HS-5 (cell line): Measurements from ENCODE around the gene AGBL2.
"Not testable (repeated sequence)": the region's sequence is repeated elsewhere in the genome, so short reads cannot be mapped to it uniquely, and the experiment has no call there.

Experiments
- DNase-seq: peaks from one replicate; pipeline ENCODE4 v3.0.0-alpha.2; 2012; ENCODE audit warnings: low read depth

Gene AGBL2, protein sequence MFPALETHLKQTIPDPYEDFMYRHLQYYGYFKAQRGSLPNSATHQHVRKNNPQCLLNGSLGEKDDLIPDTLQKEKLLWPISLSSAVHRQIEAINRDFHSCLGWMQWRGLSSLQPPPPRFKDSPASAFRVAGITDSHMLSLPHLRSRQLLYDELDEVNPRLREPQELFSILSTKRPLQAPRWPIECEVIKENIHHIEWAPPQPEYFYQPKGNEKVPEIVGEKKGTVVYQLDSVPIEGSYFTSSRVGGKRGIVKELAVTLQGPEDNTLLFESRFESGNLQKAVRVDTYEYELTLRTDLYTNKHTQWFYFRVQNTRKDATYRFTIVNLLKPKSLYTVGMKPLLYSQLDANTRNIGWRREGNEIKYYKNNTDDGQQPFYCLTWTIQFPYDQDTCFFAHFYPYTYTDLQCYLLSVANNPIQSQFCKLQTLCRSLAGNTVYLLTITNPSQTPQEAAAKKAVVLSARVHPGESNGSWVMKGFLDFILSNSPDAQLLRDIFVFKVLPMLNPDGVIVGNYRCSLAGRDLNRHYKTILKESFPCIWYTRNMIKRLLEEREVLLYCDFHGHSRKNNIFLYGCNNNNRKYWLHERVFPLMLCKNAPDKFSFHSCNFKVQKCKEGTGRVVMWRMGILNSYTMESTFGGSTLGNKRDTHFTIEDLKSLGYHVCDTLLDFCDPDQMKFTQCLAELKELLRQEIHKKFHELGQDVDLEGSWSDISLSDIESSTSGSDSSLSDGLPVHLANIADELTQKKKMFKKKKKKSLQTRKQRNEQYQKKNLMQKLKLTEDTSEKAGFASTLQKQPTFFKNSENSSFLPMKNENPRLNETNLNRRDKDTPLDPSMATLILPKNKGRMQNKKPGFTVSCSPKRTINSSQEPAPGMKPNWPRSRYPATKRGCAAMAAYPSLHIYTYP

DNA sequence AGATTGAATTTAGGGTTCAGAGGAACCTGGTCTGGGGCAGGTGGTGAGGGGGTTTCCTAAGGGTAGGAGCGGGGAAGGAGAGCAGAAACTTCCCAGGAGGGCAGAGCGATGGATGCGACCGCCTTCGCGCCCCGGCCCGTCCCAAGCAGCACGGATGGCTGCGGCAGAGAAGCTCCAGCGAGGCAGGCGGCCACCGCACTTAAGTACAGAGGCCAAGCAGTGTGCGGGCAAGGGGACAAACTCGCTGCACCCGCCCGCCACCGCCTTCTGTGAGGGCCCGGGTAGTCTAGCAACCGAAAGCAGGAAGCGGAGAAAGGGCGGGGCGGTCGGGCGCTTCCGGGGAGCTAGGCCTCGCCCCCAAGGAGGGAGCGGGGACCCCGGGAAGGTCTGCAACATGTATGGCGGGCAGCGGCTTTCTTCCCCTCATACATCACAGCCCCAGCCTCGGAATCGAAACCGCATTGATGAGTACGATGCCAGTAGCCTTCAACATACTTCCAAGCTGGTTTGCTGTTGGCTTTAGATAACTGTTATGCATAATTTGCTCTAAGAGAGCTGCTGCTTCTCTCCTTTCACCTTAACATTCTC lies at the start of gene AGBL2:
Gene AGBL2, minus strand, starts transcription at position 288 of the 588 bp plus-strand sequence. CDS start 719 bp downstream, outside the sequence.
- DNase-seq: no peak

DNA sequence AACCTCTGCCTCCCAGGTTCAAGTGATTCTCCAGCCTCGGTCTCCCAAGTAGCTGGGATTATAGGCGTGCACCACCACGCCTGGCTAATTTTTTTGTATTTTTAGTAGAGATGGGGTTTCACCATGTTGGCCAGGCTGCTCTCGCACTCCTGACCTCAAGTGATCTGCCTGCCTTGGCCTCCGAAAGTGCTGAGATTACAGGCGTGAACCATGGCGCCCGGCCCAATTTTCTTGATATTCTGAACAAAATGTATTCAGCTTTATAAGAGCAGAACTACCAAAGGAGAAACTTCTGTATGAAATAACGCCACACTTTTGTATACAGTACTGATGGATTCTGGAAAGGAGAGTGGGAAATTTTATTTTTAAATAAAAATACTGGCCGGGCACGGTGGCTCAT lies 44.1 kb upstream of the AGBL2 start:
- DNase-seq: not testable (repeated sequence)

DNA sequence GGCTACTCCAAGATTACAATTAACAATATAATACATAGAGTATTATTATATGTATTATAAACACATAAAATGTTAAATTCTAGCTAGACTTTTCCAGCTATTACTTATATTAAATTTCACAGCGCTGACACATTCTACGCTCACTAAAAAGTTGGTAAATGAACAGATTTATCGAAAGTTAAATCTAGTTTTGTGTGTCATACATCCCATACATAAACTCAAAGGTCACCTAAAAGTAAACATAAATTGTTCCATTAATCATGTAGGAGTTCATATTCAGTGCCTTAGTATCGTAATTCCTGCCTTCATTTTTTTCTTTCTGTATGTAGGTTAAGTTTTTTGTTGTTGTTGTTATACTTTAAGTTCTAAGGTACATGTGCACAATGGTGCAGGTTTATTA lies 41.0 kb upstream of the AGBL2 start:
- no peak for DNase-seq

DNA sequence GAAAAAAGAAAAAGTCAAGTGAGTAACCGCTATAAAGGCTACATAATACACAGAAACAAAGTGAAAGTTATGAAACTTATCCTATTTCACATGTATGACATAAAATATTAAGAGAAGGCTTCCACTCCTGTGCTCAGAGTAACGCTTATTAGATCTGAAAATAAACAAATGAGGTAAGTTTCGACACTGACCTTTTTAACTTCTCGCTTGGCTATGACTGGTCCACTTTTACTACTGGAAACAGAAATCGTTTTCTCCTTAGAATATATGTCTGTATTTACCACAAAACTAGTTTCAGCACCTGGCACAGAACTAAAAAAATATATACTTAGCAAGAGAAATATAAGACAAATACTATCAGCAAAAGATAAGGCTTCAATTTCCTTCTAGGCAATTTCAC lies 35.6 kb upstream of the AGBL2 start:
- DNase-seq: no peak

DNA sequence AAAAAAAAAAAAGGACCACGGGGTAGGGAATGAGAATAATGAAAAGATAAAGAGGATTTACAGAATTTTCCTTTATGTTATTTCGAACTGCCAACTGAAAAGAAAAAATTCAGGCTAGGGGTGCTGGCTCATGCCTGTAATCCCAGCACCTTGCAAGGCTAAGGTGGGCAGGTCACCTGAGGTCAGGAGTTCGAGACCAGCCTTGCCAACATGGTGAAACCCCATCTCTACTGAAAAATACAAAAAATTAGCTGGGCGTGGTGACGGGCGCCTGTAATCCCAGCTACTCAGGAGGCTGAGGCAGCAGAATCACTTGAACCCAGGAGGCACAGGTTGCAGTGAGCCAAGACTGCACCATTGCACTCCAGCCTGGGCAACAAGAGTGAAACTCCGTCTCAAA lies 27.3 kb upstream of the AGBL2 start:
- DNase-seq: not testable (repeated sequence)

DNA sequence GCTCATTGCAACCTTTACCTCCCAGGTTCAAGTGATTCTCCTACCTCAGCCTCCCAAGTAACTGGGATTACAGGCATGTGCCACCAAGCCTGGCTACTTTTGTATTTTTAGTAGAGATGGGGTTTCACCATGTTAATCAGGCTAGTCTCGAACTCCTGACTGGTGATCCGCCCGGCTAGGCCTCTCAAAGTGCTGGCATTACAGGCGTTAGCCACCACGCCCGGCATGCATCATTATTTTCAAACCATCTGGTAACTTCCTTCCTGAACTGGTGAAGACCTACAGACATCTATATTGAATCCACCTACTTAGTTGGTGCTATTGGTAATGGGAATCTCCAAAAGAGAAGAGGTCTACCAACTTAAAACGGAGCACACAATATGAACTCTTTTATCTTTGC lies 22.6 kb upstream of the AGBL2 start:
- DNase-seq: not testable (repeated sequence)

DNA sequence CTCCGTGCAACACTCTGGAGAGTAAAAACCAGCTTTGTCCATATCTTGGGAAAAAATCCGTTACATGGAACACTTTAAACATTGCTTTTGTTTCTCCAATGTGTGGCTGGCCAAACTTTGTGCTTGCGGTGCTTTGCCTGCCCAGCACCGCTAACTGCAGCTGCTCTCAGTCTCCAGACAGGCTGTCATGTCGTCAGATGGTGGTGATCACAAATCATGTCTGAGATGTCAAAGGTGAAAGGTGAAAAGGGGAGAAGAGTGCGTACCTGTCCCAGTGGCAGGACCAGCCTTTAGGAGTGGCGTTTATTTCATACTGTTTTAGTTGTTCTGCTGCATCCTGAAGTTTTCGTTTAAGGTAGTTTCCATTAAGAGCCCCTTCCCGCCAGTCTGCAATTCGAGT lies 17.1 kb upstream of the AGBL2 start:
- no peak for DNase-seq

DNA sequence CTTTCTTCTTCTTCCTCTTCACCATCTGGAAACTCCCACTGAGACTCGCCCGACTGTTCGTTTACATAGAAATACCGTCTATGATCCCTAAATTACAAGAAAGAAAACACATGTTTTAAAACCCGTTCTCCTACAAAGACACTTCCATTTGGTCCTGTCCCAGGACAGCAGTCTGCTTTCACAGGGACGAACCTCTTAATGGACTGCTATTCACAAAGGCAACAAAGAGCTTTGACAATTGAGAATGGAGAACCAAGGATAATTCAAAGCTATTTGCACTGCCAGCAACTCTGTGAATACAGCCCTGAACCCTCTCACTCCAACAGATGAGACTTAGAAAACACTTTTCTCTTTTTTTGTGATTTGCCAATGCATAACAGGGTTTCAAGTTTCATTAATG lies 16.3 kb upstream of the AGBL2 start:
- DNase-seq: no peak

DNA sequence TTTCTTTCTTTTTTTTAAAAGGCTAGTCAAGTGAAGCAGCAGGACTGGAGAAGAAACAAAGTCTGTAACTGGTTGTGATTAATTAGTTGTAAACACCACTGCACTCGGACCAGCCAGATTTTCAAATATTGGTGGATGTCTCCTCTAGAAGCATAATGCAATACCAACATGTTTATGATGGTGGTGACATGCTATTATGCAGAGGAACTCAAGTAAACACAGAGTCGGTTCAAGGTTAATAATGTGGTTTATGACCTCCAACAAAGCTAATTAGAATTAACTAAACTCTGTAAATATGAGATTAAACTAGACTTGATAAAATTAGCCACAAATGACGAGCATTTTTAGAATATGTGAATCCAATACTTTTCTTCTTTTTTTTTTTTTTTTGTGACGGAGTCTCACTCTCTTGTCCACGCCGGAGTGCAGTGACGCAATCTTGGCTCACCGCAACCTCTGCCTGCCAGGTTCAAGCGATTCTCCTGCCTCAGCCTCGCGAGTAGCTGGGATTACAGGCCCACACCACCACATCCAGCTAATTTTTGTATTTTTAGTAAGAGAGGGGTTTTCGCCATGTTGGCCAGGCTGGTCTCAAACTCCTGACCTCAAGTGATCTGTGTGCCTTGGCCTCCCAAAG lies 11.8 kb upstream of the AGBL2 start:
- no peak for DNase-seq

DNA sequence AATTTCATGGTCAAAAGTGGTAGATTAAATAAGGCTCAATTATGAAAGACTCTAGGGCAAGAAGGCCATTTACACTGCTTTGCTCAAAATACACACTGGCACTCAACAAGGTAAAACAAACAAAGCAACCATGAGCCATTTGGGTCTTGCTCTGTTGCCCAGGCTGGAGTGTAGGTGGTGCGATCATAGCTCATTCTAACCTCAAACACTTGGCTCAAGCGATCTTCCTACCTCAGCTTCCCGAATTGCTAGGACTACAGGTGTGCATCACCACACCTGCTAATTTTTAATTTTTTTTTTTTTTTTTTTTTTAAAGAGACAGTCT lies 10.9 kb upstream of the AGBL2 start:
- DNase-seq: no peak

DNA sequence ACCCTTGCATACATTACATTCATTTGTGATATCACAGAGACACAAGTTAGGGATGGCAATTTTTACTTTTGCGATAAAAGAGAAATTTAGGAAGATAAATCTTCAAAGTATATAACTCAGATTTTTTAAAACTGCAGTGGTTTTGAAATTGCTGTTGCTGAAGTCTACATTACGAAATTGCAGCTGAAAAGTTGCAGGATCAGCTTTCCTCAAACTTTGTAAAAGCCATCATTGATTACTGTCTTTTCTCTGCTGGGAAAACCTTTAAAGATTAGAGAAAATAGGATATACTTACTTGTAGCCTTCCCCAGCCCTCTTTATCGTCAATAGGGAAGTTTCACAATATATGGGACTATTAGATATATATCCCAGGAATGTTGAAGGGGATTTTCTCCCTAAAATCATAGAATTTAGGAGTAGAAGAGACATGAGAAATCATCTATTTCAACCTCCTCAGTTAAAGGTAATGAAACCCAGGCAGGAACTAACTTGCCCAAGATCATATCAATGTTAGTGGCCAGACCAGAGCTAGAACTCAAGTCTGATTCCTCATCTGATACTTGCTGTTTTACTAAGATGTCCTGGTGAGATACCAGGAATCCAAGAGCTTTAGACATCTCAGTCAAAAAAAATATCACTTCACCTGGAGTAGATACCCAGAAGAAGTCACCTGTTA lies 10.4 kb upstream of the AGBL2 start:
- no peak for DNase-seq

DNA sequence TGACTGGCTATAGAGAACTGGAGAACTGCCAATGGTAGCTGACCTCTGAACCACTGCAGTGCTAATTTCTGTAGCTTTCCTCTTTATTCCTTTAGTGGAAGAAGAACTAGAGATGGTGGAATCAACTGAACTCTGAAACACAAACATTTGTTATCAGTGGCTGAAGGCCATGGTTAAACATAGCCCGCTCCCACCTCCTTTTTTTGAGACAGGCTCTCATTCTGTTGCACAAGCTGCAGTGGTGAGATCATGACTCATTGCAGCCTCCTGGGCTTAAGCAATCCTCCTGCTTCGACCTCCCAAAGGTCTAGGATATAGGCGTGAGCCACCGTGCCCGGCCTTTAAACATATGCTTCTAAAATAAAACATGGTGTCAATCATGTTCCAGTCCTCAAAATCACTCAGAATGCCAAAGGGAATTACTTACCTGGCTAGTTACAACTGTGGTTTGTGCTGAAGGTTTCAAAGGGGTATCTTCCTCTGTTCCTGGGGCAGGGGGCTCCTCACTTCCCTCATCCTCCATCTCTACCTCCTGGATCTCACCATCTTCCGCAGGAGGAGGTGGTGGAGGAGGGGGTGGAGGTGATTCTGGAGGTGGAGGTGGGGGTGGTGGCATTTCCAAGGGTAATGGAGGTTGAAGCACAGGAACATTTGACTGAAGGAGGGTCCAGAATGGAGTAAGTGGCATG lies 9.0 kb upstream of the AGBL2 start:
- no peak for DNase-seq

DNA sequence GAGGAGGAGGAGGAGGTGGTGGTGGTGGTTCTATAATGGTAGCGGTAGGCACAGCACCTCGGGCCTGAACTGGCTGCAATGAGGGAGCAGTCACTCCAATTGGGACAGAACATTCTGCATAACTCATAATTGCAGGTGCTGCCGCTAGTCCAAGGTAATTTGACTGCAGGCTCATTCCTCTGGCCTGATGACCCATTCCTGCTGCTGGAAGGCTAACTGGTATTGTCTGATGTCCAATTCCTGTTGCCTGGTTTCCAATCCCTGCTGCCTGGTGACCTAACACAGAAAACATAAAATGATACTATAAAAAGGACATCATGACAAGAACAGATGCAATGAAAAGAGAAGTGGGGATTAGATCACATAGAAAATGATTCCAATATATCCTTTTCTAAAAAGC lies 7.9 kb upstream of the AGBL2 start:
- no peak for DNase-seq

DNA sequence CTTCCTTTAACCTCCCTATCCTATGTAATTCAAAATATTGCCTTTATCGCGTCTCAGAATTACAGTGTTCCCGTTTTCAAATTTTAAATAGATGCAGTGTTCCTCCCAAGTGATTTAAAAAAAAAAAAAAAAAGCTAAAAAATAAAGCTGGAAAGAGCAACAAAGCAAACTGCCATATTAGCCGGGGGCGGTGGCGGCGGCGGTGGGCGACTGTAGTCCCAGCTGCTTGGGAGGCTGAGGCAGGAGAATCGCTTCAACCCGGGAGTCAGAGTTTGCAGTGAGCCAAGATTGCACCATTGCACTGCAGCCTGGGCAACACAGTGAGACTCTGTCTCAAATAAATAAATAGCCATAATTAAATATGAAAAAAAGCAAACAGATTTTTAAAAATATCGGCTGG lies 5.5 kb upstream of the AGBL2 start:
- no peak for DNase-seq

DNA sequence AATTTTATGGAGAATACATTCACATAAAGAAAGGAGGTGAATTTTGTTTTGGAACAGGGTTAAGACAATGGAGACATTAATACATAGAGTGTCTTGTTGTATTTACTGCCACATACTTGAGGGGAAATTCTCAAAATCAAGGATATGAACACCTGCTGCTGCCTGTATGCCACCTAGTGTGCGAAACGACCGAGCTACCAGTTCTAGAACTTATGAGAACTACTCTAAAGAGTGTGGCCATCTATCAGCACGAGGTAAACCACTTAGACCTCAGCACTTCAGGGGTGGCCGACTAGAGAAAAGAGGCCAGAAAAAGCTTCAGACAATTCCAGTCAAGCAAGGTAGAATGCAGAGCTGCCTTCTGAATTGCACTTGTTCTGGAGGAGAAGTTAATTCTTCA lies 1.5 kb upstream of the AGBL2 start:
- no peak for DNase-seq

DNA sequence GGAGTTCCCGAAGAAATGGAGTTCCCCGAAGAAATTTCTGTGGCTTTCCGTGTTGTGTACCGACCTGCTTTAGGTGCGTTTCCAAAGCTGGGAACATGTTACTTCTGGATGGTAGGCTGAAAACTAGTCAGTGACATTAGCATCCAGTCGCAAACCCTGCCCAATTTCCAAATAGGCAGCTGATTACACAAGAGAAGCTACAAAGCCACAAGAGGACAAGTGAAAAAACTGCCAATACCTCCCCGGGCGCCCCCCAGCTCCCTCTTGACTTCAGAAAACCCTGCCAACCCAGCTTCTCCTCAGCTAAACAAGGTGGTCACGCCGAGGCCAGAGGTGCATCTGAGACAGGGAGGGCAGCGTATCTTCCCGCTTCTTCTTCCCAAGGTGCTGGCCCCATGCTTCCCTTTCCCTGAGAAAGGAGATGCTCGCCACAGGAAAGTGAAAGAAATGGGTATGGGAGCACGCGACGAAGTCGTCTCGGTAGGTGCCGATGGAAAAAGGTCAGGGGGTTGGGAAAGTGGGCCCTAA lies 551 bp downstream of the AGBL2 start:
- DNase-seq: no peak

DNA sequence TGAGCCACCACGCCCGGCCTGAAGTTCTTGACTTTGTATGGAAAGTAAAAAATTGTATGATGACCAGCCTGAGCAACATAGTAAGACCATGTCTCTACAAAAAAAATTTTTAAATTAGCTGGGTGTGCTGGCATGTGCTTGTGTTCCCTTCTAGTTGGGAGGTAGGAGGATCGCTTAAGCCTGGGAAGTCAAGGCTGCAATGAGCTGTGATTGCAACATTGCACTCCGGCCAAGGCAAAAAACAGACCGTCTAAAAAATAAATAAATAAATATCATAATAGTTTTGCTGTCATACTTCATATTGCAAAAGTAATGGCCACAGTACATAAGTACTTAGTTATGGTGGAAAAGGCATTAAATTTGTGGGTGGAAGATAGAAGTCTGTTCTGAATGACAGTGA lies 3.4 kb downstream of the AGBL2 start:
- DNase-seq: no peak

DNA sequence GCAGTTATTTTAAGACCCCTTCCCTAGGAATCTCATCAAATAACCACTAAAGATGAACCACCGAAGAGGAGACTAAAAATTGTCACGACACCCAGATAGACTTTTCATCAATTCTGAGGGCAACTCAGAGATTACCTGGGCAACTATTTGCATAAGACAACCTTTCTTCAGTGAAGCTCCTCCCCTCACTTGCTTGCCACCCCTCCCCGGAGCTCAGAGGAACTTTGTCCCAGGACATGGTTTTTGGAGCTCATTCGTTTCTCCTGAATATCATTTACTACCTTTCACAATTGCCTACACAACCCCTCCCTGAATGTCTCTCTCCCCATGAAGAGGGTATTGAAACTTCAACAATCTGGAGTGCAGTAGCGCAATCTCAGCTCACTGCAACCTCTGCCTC lies 3.9 kb downstream of the AGBL2 start:
- DNase-seq: no peak

DNA sequence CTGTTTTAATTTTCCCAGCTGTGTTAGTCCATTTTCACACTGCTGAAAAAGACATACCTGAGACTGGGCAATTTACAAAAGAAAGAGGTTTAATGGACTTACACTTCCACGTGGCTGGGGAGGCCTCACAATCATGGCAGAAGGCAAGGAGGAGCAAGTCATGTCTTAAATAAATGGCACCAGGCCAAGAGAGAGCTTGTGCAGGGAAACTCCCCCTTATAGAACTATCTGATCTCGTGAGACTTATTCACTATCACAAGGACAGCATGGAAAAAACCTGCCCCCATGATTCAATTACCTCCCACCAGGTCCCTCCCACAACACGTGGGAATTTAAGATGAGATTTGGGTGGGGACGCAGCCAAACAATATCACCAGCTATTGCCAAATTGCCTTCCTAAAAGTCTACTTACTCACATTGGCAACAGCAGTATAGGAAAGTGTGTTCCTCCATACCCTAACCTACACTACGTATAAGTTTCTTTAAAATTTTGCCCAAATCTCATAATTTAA lies 7.8 kb downstream of the AGBL2 start:
- not testable (repeated sequence) for DNase-seq

DNA sequence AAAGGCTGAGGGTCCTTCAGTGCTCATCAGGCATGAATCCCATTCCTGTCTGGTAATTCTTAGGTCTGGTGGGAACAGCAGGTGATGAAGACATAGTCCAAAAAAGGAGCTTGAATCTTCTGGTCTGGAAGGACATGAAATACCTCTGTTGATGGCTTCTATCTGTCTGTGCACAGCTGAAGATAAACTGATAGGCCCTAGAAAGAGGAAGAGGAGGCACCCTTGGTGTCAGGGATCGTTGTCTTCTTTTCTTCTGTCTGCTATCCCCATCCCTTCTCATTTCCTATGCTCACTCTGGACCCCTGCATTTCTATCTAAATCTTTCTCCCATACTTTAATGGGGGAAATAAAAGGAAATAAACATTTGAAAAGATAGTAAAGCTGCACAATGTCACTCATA lies 9.4 kb downstream of the AGBL2 start:
- DNase-seq: no peak

DNA sequence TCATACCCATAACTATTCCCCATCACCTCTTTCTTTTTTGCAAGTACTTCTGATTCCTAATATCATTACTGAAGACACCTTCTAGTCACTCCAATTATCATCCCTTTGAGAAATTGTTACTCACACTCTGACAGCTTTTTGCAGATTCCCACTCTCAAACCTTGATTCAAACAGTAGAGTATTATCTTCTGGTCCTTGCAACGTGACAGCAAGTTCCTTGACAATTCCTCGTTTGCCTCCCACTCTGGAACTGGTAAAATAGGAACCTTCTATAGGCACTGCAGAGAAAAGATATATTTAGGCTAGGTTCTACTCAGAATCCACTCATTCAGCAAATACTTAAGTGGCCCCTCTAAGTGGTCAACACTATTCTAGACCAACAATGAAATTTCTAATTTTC lies 23.2 kb downstream of the AGBL2 start:
- DNase-seq: no peak
